Common myeloid progenitor, CD34-positive (primary cell): ENCODE results near the gene CKMT1B.
"Not testable (repeated sequence)": the region's sequence is repeated elsewhere in the genome, so short reads cannot be mapped to it uniquely, and the experiment has no call there.

ENCODE experiments used
- CTCF ChIA-PET: fragments of 350-600 bp; sonication (Branson Sonifier 250); formaldehyde crosslinking; loops from one replicate; lab custom pipeline; 2021; ENCODE audit warnings: antibody characterized with exemption; lab: Charles Lee
- POLR2A ChIA-PET: fragments of 350-600 bp; sonication (Branson Sonifier 250); formaldehyde crosslinking; loops from one replicate; lab custom pipeline; 2021; ENCODE audit warnings: antibody characterized with exemption; lab: Charles Lee
- DNase-seq, 3 donors: peaks; one replicate each; pipeline versions ENCODE4 v3.0.0 to v3.0.0-alpha.2; 2013
- H3K27ac ChIP-seq, 2 experiments: 1 replicate in 1 of 2; 2 replicates in 1 of 2; pipeline ENCODE4 v1.7.0; 2013; ENCODE audit warnings: inconsistent platforms in 2 of 2, low read length in 2 of 2, mild to moderate bottlenecking in 2 of 2, low read depth in 1 of 2, moderate library complexity in 1 of 2; ENCODE audit not compliant: severe bottlenecking in 2 of 2, insufficient read depth in 1 of 2, poor library complexity in 1 of 2
- H3K27me3 ChIP-seq, 5 experiments: replicated peaks in 2 of 5; 1 replicate in 3 of 5; 2 replicates in 2 of 5; pipeline versions ENCODE4 v1.6.1 to v1.7.0; 2013; ENCODE audit warnings: low read length in 4 of 5, mild to moderate bottlenecking in 2 of 5, moderate library complexity in 2 of 5, inconsistent platforms in 1 of 5; ENCODE audit not compliant: insufficient read depth in 5 of 5, control insufficient read depth in 4 of 5
- H3K36me3 ChIP-seq, 4 experiments: 1 replicate in 2 of 4; 2 replicates in 2 of 4; pipeline versions ENCODE4 v1.6.1 to v1.7.0; 2013; ENCODE audit warnings: low read length in 3 of 4, control low read depth in 1 of 4, mild to moderate bottlenecking in 1 of 4; ENCODE audit not compliant: control insufficient read depth in 4 of 4, insufficient read depth in 4 of 4
- H3K4me1 ChIP-seq, 4 experiments: 1 replicate in 3 of 4; 2 replicates in 1 of 4; pipeline versions ENCODE4 v1.6.1 to v1.7.1; 2013; ENCODE audit warnings: low read length in 3 of 4, mild to moderate bottlenecking in 3 of 4, control low read depth in 1 of 4, inconsistent platforms in 1 of 4, moderate library complexity in 1 of 4; ENCODE audit not compliant: control insufficient read depth in 4 of 4, insufficient read depth in 4 of 4; ENCODE audit errors: control extremely low read depth in 1 of 4
- H3K4me3 ChIP-seq, 7 experiments: 1 replicate in 4 of 7; 2 replicates in 3 of 7; pipeline versions ENCODE4 v1.5.1 to v1.7.0; 2013; ENCODE audit warnings: mild to moderate bottlenecking in 7 of 7, low read length in 6 of 7, moderate library complexity in 6 of 7, inconsistent platforms in 2 of 7, low read depth in 2 of 7, control low read depth in 1 of 7; ENCODE audit not compliant: insufficient read depth in 4 of 7, control insufficient read depth in 1 of 7; ENCODE audit errors: extremely low read depth in 1 of 7
- H3K9me3 ChIP-seq, 5 experiments: 1 replicate in 4 of 5; 2 replicates in 1 of 5; pipeline versions ENCODE4 v1.6.1 to v1.7.1; 2013; ENCODE audit warnings: low read length in 4 of 5, mild to moderate bottlenecking in 2 of 5, inconsistent platforms in 1 of 5, low read depth in 1 of 5, moderate library complexity in 1 of 5; ENCODE audit not compliant: control insufficient read depth in 4 of 5, insufficient read depth in 2 of 5; ENCODE audit errors: control extremely low read depth in 1 of 5
- WGBS: methylation state at CpG from one replicate; pipeline ENCODE4 v1.1.5; 2013; ENCODE audit not compliant: insufficient coverage; 5-methylcytosine and 5-hydroxymethylcytosine counted together

The CKMT1B gene

GRCh38 chr15:43599131-43599530, 5.3 kb downstream of the CKMT1B start:
- DNase-seq, H3K4me3 ChIP-seq, H3K27ac ChIP-seq, H3K36me3 ChIP-seq, POLR2A ChIA-PET, H3K27me3 ChIP-seq, H3K4me1 ChIP-seq, CTCF ChIA-PET, H3K9me3 ChIP-seq: not testable (repeated sequence)
- no CpG with 5 or more reads among the region's 6 CpGs for WGBS

DNA sequence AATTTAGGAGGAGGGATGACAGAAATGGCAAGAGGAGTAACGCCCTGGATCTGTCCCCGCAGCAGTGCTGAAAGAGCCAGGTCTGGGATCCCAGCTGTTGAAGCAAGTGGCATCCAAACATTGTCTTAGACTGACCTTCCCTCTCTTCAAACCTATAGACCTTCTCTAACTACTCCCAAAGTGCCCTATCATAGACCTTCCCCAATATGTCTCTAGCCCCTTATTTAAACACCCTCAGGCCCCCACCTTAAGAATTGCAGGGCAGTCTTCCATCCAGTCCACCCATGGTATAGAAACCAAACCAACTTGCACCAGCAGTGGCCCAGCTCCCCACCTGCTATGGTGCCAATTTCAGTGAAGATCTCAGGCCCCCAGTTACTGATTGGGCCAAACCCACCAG, 6.4 kb downstream of the CKMT1B start:
- CTCF ChIA-PET, H3K27ac ChIP-seq: not testable (repeated sequence)
- no CpG with 5 or more reads among the region's 2 CpGs for WGBS

GRCh38 chr15:43602233-43602632, 8.4 kb downstream of the CKMT1B start:
- H3K36me3 ChIP-seq, CTCF ChIA-PET, H3K27me3 ChIP-seq, H3K4me1 ChIP-seq, H3K9me3 ChIP-seq, H3K4me3 ChIP-seq, H3K27ac ChIP-seq, DNase-seq, POLR2A ChIA-PET: not testable (repeated sequence)
- WGBS: 96% methylated on average over 6 of the region's 6 CpGs

More for the DNA sequence above, 6.4 kb downstream of the CKMT1B start:
- H3K27me3 ChIP-seq, H3K4me3 ChIP-seq, POLR2A ChIA-PET, H3K4me1 ChIP-seq, DNase-seq, H3K36me3 ChIP-seq, H3K9me3 ChIP-seq: not testable (repeated sequence)

DNA sequence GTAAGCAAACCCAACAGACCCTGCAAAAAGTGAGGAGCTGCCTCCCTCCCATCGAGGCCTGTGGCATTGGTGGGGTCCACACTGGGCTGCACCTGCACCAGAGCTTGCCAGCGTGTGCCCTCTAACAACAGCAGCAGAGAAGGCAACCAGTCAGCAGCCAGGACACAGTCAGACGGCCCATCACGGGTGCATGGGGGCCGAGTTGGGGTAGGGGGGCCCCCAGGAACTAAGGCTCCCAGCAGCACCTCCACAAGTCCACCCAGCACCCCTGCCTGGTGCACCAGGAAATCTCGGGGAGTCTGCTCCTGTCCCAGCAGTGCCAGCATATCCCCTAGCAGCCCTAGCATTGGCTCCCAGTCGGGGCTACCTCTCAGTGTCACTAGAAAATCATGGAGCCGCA, 23.9 kb downstream of the CKMT1B start:
- H3K27me3 ChIP-seq, H3K9me3 ChIP-seq, H3K4me3 ChIP-seq, H3K4me1 ChIP-seq, CTCF ChIA-PET, H3K27ac ChIP-seq, H3K36me3 ChIP-seq, POLR2A ChIA-PET, DNase-seq: not testable (repeated sequence)
- no CpG with 5 or more reads among the region's 8 CpGs for WGBS

GRCh38 chr15:43618700-43619099, 24.9 kb downstream of the CKMT1B start, which contains the start of gene STRC:
Gene STRC, minus strand, starts transcription at chr15:43618800. Its CDS starts 78 bp downstream, at chr15:43618722.
- DNase-seq, H3K4me1 ChIP-seq, H3K36me3 ChIP-seq, POLR2A ChIA-PET, H3K27ac ChIP-seq, H3K27me3 ChIP-seq, CTCF ChIA-PET, H3K9me3 ChIP-seq, H3K4me3 ChIP-seq: not testable (repeated sequence)
- WGBS: no CpG with 5 or more reads among the region's 2 CpGs

- DNase-seq, H3K27me3 ChIP-seq, H3K9me3 ChIP-seq, H3K36me3 ChIP-seq, POLR2A ChIA-PET, H3K4me1 ChIP-seq, CTCF ChIA-PET, H3K4me3 ChIP-seq, H3K27ac ChIP-seq: not testable (repeated sequence)
- 100% methylated on average over 1 of the region's 7 CpGs for WGBS
Measured at GRCh38 chr15:43622068-43622799, 28.4 kb downstream of the CKMT1B start.

DNA sequence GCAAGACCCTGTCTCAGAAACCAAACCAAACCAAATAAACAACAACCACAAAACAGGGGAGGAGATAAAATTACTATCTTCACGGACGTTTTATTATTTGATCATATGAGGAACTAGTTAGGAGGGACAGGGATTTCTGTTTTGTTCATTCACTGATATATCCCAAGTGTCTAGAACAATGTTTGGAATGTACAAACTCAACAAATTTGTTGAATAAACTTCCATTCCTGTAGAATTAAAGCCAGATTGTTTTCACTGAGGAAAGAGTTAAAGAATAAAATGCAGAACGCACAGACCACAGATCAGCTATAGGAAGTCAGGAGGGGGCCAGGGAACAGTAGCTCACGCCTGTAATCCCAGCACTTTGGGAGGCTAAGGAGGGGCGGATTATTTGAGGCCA, 31.3 kb downstream of the CKMT1B start:
- Histone ChIP-seq H3K4me3 (no peak overlapping the region), H3K27me3 (peaks cover 0 to 3% (median 0%) of the 10 kb centered on the region in 5 experiments), H3K4me1 (no peaks in the 10 kb centered on the region), H3K9me3 (no peaks in the 10 kb centered on the region), H3K36me3 (no peaks in the 10 kb centered on the region), H3K27ac (no peak overlapping the region)
- CTCF ChIA-PET: no interaction called here
- POLR2A ChIA-PET: no interaction called here
- WGBS: 30% methylated on average over 3 of the region's 5 CpGs
- no peak for DNase-seq
